Esophagus squamous epithelium (tissue), 5 donors: ENCODE results near the gene FBXL2. TPM values are rescaled to one million over a fixed set of nuclear protein-coding genes. Genes with fewer than 3 reads are reported as not detected.
"Not testable (repeated sequence)": the region's sequence is repeated elsewhere in the genome, so short reads cannot be mapped to it uniquely, and the experiment has no call there.

Experiments used
- DNase-seq: peaks from one replicate; lab custom pipeline; 2025; lab: John Stamatoyannopoulos, UW
- H3K27ac ChIP-seq, 4 donors: fragments of 200-600 bp; sonication (generic); one replicate each; pipeline ENCODE4 v1.5.1; 2016 to 2019; ENCODE audit warnings: mild to moderate bottlenecking in 1 of 4
- H3K27me3 ChIP-seq, 4 donors: fragments of 200-600 bp; sonication (generic); 1 replicate in 3 of 4; 2 replicates in 1 of 4; pipeline versions ENCODE4 v1.5.1 to v1.6.0; 2017 to 2021; ENCODE audit warnings: antibody characterized with exemption in 1 of 4
- H3K36me3 ChIP-seq, 3 donors: fragments of 200-600 bp; sonication (generic); one replicate each; pipeline ENCODE4 v1.5.1; 2016 to 2019
- H3K4me1 ChIP-seq, 3 donors: fragments of 200-600 bp; sonication (generic); one replicate each; pipeline ENCODE4 v1.5.1; 2017 to 2019
- H3K4me3 ChIP-seq, 4 donors: fragments of 200-600 bp; sonication (generic); 1 replicate in 3 of 4; 2 replicates in 1 of 4; pipeline ENCODE4 v1.5.1; 2016 to 2019; ENCODE audit warnings: mild to moderate bottlenecking in 2 of 4, moderate library complexity in 1 of 4
- H3K9me3 ChIP-seq, 3 donors: fragments of 200-600 bp; sonication (generic); one replicate each; pipeline ENCODE4 v1.5.1; 2016 to 2019
- POLR2A ChIP-seq, 4 donors: fragments of 450-650 bp; IDR thresholded peaks; one replicate each; pipeline ENCODE4 v1.6.1; 2017; ENCODE audit warnings: antibody characterized with exemption in 4 of 4, mild to moderate bottlenecking in 4 of 4, moderate library complexity in 3 of 4
- WGBS, 2 donors: methylation state at CpG; one replicate each; pipeline ENCODE4 v1.1.5; 2018; 5-methylcytosine and 5-hydroxymethylcytosine counted together
- intact Hi-C: fragments of 100-400 bp; cut with DNase I; formaldehyde crosslinking; loops from one replicate; pipeline ENCODE4 v1.15.0; 2022
- total RNA-seq, 4 donors: library from RNA; depleted of rRNA; stranded (reverse); fragments of >200 nt; gene quantifications; one replicate each; pipeline ENCODE4 v1.1.0, GENCODE V29; 2016
- TF ChIP-seq, protein P1 (sequence below), 6 experiments: fragments of 450-650 bp in 4 of 6; fragments of 200-600 bp in 2 of 6; sonication (generic) in 2 of 6; IDR thresholded peaks; one replicate each; pipeline ENCODE4 v1.5.1; 2016 to 2019; ENCODE audit warnings: antibody characterized with exemption in 6 of 6, mild to moderate bottlenecking in 4 of 6, moderate library complexity in 4 of 6
- donor health status: DM: yes; HTN: yes; CAD: no.

Gene FBXL2
- total RNA-seq, 4 donors from 2014 or later = 0.85 to 4.0 (median 1.9) TPM

GRCh38 chr3:33318710-33319380 is 41.6 kb downstream of the FBXL2 start:
- Histone ChIP-seq H3K27ac (no peak overlapping the region), H3K4me3 (no peak overlapping the region), H3K36me3 (no peaks in the 10 kb centered on the region), H3K27me3 (no peaks in the 10 kb centered on the region), H3K4me1 (no peaks in the 10 kb centered on the region), H3K9me3 (no peaks in the 10 kb centered on the region)
- WGBS, 2 donors = 79 to 80% methylated on average over 5 of the region's 5 CpGs
- no peak for DNase-seq
- intact Hi-C loops = no loop called here
- TF ChIP-seq, protein P1, sequence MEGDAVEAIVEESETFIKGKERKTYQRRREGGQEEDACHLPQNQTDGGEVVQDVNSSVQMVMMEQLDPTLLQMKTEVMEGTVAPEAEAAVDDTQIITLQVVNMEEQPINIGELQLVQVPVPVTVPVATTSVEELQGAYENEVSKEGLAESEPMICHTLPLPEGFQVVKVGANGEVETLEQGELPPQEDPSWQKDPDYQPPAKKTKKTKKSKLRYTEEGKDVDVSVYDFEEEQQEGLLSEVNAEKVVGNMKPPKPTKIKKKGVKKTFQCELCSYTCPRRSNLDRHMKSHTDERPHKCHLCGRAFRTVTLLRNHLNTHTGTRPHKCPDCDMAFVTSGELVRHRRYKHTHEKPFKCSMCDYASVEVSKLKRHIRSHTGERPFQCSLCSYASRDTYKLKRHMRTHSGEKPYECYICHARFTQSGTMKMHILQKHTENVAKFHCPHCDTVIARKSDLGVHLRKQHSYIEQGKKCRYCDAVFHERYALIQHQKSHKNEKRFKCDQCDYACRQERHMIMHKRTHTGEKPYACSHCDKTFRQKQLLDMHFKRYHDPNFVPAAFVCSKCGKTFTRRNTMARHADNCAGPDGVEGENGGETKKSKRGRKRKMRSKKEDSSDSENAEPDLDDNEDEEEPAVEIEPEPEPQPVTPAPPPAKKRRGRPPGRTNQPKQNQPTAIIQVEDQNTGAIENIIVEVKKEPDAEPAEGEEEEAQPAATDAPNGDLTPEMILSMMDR (IDR thresholded peaks at IDR 0.05) = no peak
- no peak for TF ChIP-seq POLR2A (IDR thresholded peaks at IDR 0.05)

DNA sequence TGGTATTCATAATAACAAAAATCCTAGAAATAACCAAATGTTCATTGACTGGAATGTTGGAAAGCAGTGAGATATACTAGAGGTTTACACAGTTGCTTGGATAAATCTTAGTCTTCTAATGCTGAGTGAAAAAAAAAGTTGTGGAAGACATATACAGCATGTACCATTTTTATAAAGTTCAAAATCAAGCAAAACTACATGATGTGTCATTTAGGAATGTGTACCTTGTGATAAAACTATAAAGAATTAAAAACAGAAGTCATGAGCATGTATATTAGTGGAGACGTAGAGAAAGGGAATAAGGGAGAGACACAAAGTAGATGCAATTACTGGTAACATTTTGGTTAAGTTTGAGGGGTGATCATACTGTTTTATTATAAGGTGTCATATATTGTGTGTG is 45.2 kb downstream of the FBXL2 start:
- intact Hi-C loops = no loop called here
- TF ChIP-seq, protein P1 (IDR thresholded peaks at IDR 0.05) = no peak
- no peak for TF ChIP-seq POLR2A (IDR thresholded peaks at IDR 0.05)
- WGBS, 2 donors = 86 to 87% methylated on average over 1 of the region's 1 CpG

DNA sequence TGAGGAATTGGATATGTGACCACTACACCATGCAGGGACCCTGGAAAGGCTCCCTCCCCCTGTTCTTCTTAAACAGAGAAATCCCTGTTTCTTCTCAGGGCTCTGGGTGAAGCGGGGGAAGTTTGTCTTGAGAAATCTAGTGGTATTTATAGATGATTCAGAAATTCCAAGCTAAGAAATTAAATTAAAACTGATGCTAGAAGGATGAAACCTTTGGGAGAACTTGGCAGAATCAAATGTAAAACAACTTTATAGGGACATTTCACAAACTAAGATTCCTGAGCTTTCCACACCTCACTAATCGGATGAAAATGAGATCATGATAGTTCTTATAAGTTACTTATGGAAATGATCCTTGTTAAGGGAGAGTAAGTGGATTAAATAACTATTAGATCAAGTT is 54.2 kb downstream of the FBXL2 start:
- Histone ChIP-seq H3K9me3 (peaks cover 0 to 15% (median 9%) of the 10 kb centered on the region in 3 donors), H3K4me3 (no peak overlapping the region), H3K36me3 (no peaks in the 10 kb centered on the region), H3K27me3 (no peaks in the 10 kb centered on the region), H3K27ac (no peak overlapping the region), H3K4me1 (no peaks in the 10 kb centered on the region)
- WGBS, 2 donors = 73 to 88% methylated on average over 2 of the region's 2 CpGs
- no peak for DNase-seq
- intact Hi-C loops = no loop called here
- TF ChIP-seq, protein P1 (IDR thresholded peaks at IDR 0.05) = no peak
- no peak for TF ChIP-seq POLR2A (IDR thresholded peaks at IDR 0.05)

More for the DNA sequence above, 45.2 kb downstream of the FBXL2 start:
- no peaks in the 10 kb centered on the region for H3K9me3 ChIP-seq
- no peak for DNase-seq
- no peaks in the 10 kb centered on the region for H3K27me3 ChIP-seq
- H3K4me3 ChIP-seq = no peak overlapping the region
- H3K36me3 ChIP-seq = no peaks in the 10 kb centered on the region
- no peak overlapping the region for H3K27ac ChIP-seq
- H3K4me1 ChIP-seq = no peaks in the 10 kb centered on the region

GRCh38 chr3:33334364-33334763 is 57.1 kb downstream of the FBXL2 start:
- H3K27me3 ChIP-seq = no peaks in the 10 kb centered on the region
- TF ChIP-seq, protein P1 (IDR thresholded peaks at IDR 0.05) = no peak
- no peak for TF ChIP-seq POLR2A (IDR thresholded peaks at IDR 0.05)
- no peaks in the 10 kb centered on the region for H3K36me3 ChIP-seq
- H3K27ac ChIP-seq = no peak overlapping the region
- no peak for DNase-seq
- intact Hi-C loops = no loop called here
- H3K4me1 ChIP-seq = no peaks in the 10 kb centered on the region
- 92 to 97% methylated on average over 2 of the region's 2 CpGs for WGBS, 2 donors
- peaks cover 0 to 15% (median 9%) of the 10 kb centered on the region in 3 donors for H3K9me3 ChIP-seq
- H3K4me3 ChIP-seq = no peak overlapping the region

GRCh38 chr3:33338936-33339465 is 61.8 kb downstream of the FBXL2 start:
- DNase-seq, intact Hi-C loops, H3K27me3 ChIP-seq: not testable (repeated sequence)

More at GRCh38 chr3:33338936-33339465, 61.8 kb downstream of the FBXL2 start:
- not testable (repeated sequence) for H3K9me3 ChIP-seq, H3K36me3 ChIP-seq, H3K4me3 ChIP-seq, H3K4me1 ChIP-seq, H3K27ac ChIP-seq
